Type B pancreatic cell (in vitro differentiated cells): ENCODE measurements around the gene KIF18B. TPM values are rescaled to one million over a fixed set of nuclear protein-coding genes. Genes with fewer than 3 reads are reported as not detected.

Source experiments
- DNase-seq: peaks from one replicate; pipeline ENCODE4 v3.0.0; 2021; ENCODE audit warnings: mixed read lengths; ENCODE audit not compliant: unreplicated experiment; ENCODE audit errors: extremely low spot score
- H3K27ac Mint-ChIP-seq: 2 replicates; pipeline ENCODE4 v1.8.0; 2021; ENCODE audit warnings: mild to moderate bottlenecking, mixed read lengths
- H3K27me3 Mint-ChIP-seq: 2 replicates; pipeline ENCODE4 v1.8.0; 2021; ENCODE audit warnings: mixed read lengths
- H3K36me3 Mint-ChIP-seq: 2 replicates; pipeline ENCODE4 v1.8.0; 2021; ENCODE audit warnings: mixed read lengths
- H3K4me1 Mint-ChIP-seq: one replicate; pipeline ENCODE4 v1.8.0; 2021; ENCODE audit warnings: mixed read lengths; ENCODE audit not compliant: unreplicated experiment
- H3K4me3 Mint-ChIP-seq: 2 replicates; pipeline ENCODE4 v1.8.0; 2021; ENCODE audit warnings: mild to moderate bottlenecking, mixed read lengths
- H3K9me3 Mint-ChIP-seq: 2 replicates; pipeline ENCODE4 v1.8.0; 2021; ENCODE audit warnings: mixed read lengths
- total RNA-seq: library from RNA; stranded (reverse); gene quantifications from 2 replicates; pipeline ENCODE4 v1.2.1, GENCODE V29; 2021; ENCODE audit warnings: low replicate concordance
- TF ChIP-seq, protein P1 (sequence below): fragments of 200-600 bp; sonication (generic); conservative IDR thresholded peaks from 2 replicates; pipeline ENCODE4 v1.5.0; 2021; ENCODE audit warnings: antibody characterized with exemption, mild to moderate bottlenecking

Gene KIF18B
- total RNA-seq, 1 donor from 2014 or later, result 49.3 TPM

DNA sequence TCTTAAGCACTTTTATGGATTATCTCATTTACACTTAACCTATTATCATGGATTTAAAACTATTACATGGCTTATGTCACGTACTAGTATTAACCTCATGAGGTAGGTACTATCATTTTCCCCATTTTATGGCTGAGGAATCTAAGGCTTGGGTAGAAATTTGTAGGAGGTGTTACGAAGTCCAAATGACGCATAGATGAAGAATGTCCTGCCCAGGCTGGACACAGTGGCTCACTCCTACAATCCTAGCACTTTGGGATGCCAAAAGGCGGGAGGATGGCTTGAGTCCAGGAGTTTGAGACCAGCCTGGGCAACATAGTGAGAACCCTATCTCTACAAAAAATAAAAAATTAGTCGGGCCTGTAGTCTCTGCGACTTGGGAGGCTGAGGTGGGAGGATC is 25.4 kb upstream of the KIF18B start:
- H3K27ac Mint-ChIP-seq, result no peak overlapping the region
- H3K4me1 Mint-ChIP-seq, result peaks cover 6% of the 10 kb centered on the region
- TF ChIP-seq, protein P1, sequence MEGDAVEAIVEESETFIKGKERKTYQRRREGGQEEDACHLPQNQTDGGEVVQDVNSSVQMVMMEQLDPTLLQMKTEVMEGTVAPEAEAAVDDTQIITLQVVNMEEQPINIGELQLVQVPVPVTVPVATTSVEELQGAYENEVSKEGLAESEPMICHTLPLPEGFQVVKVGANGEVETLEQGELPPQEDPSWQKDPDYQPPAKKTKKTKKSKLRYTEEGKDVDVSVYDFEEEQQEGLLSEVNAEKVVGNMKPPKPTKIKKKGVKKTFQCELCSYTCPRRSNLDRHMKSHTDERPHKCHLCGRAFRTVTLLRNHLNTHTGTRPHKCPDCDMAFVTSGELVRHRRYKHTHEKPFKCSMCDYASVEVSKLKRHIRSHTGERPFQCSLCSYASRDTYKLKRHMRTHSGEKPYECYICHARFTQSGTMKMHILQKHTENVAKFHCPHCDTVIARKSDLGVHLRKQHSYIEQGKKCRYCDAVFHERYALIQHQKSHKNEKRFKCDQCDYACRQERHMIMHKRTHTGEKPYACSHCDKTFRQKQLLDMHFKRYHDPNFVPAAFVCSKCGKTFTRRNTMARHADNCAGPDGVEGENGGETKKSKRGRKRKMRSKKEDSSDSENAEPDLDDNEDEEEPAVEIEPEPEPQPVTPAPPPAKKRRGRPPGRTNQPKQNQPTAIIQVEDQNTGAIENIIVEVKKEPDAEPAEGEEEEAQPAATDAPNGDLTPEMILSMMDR, result no peak
- no peaks in the 10 kb centered on the region for H3K9me3 Mint-ChIP-seq
- H3K4me3 Mint-ChIP-seq, result no peak overlapping the region
- H3K36me3 Mint-ChIP-seq, result no peaks in the 10 kb centered on the region
- H3K27me3 Mint-ChIP-seq, result peaks cover 80% of the 10 kb centered on the region
- DNase-seq, result no peak

DNA sequence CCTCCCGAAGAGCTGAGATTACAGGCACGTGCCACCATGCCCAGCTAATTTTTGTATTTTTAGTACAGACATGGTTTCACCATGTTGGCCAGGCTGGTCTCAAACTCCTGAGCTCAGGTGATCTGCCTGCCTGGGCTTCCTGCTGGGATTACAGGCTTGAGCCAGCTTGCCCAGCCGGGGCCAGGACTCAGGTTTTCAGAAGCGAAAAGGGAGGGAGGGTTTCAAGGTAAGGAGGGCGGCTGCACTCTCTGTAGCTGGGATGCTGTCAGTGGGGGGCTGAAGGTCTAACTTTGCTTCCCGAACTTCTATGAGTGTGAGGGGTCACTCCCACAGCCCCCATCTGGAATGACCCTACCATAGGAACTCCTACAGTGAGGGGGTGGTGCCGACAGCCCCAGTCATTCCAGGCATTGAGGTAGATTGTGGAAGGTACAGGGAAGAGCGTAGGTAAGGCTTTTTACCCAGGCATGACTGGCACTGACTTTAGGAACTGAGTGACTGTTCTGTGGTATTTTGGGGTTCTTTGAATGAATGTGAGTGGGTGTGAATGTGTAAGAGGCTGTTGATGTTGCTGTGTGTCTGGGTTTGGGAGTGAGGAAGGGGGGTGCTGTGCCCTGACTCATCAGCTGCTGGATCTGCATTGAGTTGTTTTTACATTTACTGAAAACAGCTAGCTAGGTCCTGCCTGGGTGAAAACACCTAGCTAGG is 24.4 kb upstream of the KIF18B start:
- no peak overlapping the region for H3K27ac Mint-ChIP-seq
- no peaks in the 10 kb centered on the region for H3K9me3 Mint-ChIP-seq
- peaks cover 78% of the 10 kb centered on the region for H3K27me3 Mint-ChIP-seq
- peaks cover 5% of the 10 kb centered on the region for H3K4me1 Mint-ChIP-seq
- TF ChIP-seq, protein P1, result no peak
- H3K4me3 Mint-ChIP-seq, result peak overlapping the region; percentile 8
- DNase-seq, result no peak
- no peaks in the 10 kb centered on the region for H3K36me3 Mint-ChIP-seq

DNA sequence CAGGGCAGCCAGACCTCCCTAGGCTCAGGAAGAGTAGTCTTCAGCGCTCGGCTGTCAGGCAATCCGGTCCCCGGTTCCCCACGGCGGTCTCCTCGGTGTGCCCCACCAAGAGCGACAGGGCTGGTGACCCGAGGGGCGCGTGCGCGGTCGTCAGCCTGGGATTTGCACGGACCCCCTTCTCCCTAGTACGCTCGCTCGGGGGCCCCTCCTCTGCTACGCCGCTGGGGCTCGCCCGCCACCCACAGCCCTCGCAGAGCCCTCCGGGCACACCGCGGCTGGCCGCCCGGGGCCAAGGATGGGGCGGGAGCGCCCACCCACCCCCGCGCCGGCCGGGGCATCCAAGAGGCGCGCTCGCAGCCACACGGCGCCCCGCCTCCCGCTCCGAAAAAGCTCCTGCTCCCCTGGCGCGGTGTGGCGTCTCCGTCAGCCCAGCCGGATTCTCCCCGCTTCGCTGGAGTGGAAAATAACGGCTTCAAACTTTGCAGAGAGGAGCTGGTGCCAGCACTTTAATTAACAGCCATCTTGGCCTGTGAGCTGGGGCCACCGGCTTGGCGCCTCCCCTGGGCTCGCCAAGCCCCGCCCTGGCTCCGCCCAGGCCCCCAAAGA is 22.7 kb upstream of the KIF18B start:
- TF ChIP-seq, protein P1, result no peak
- H3K4me1 Mint-ChIP-seq, result peaks cover 5% of the 10 kb centered on the region
- no peaks in the 10 kb centered on the region for H3K36me3 Mint-ChIP-seq
- H3K4me3 Mint-ChIP-seq, result peak overlapping the region; percentile 88
- H3K27ac Mint-ChIP-seq, result no peak overlapping the region
- H3K27me3 Mint-ChIP-seq, result peaks cover 83% of the 10 kb centered on the region
- H3K9me3 Mint-ChIP-seq, result no peaks in the 10 kb centered on the region
- DNase-seq, result no peak

DNA sequence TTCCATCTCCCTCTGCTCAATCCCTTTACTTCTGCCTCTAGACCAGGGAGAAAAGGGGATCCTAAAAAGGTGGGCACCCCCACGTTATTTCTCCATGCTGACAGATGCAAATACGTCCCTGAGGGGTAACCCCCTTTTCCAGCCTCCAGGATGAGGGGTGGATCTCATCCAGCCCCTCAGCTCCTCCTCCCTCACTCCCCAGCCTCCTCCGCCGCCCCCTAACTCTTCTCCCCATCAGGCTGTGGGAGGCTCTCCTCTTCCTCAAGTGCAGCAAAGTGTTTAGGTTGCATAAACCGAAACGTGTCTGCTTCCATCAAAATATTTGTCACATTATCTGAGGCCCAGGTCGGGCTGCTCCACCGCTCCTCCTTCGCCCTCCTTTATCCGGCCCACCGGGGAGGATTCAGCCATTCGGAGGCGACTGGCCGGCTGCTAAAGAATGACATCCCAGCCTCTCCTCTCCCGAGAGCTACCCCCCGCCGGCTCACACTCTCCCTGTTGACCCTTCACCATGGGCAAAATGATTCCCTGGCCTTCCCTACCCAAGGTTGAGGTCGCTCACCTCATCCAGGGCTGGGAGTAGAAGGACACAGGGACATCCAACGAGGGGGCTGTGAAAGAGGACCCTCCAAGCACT is 21.7 kb upstream of the KIF18B start:
- no peak for DNase-seq
- H3K9me3 Mint-ChIP-seq, result no peaks in the 10 kb centered on the region
- H3K36me3 Mint-ChIP-seq, result no peaks in the 10 kb centered on the region
- H3K4me1 Mint-ChIP-seq, result peaks cover 5% of the 10 kb centered on the region
- TF ChIP-seq, protein P1, result no peak
- peaks cover 86% of the 10 kb centered on the region for H3K27me3 Mint-ChIP-seq
- H3K27ac Mint-ChIP-seq, result peak overlapping the region; percentile 36
- H3K4me3 Mint-ChIP-seq, result peak overlapping the region; percentile 88

DNA sequence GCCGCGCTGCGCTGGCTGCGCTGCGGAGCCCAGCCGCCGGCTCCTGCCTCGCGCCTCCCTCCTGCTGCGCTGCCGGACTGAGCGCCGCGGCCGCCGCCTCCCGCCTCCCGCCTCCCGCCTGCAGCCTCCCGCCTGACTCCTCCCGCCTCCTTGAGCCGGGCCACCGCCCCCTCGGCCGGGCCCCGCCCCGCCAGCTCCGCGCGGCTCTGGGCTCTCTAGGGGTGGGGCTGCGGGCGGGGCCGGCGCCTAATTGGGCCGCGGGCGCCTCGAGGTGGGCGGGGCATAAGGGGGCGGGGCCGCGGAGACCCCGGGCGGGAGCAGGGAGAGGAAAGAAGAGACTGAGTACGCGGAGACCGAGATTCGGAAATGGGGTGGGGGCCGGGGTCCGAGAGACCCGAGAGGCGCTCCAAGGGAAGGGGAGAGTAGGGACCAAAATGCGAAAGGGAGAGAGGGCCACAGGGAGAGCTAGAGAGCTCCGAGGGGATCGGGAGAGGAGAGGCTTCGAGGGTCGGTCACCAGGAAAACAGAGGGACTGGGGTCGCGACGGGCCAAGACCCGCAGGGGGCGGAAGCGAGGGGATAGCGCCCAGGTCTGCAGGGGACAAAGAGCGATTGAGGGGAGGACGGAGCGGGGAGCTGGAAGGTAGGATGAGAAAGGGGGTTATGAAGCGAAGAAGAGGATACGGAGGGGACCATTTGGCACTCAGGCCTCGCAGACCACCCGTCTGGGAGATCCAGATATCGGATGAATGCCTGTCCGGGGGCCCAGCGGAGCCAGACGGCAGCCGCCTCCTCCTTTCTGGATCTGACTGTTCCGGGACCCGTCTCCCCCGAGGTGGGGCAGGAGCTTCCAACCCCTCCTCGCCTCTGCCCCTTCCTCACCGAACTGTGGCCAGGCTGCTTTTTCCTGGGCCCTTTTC is 20.9 kb upstream of the KIF18B start, which contains the start of gene C1QL1:
C1QL1 (minus strand) TSS at position 79 of the 919 bp plus-strand sequence. CDS start 255 bp downstream, outside the sequence.
- Mint-ChIP-seq H3K27ac (peak within 1 kb of the TSS; percentile 36), H3K27me3 (peaks cover 87% of the 10 kb centered on the region), H3K4me3 (peak within 1 kb of the TSS; percentile 88)

More for the DNA sequence above, 20.9 kb upstream of the KIF18B start, which contains the start of gene C1QL1:
- peak; percentile 91 for DNase-seq
- Mint-ChIP-seq H3K4me1 (peaks cover 5% of the 10 kb centered on the region), H3K36me3 (no peaks in the 10 kb centered on the region), H3K9me3 (no peaks in the 10 kb centered on the region)
- TF ChIP-seq, protein P1, result peak; percentile 70
